HG03103 (cell line): Measurements from ENCODE around the gene ANKRA2.
"Not testable (repeated sequence)": the region's sequence is repeated elsewhere in the genome, so short reads cannot be mapped to it uniquely, and the experiment has no call there.

Experiments used
- ATAC-seq: cut with Tn5 transposase; IDR thresholded peaks from one replicate; pipeline ENCODE4 v1.9.1; 2021; ENCODE audit warnings: low read depth; ENCODE audit not compliant: unreplicated experiment

Gene ANKRA2

DNA sequence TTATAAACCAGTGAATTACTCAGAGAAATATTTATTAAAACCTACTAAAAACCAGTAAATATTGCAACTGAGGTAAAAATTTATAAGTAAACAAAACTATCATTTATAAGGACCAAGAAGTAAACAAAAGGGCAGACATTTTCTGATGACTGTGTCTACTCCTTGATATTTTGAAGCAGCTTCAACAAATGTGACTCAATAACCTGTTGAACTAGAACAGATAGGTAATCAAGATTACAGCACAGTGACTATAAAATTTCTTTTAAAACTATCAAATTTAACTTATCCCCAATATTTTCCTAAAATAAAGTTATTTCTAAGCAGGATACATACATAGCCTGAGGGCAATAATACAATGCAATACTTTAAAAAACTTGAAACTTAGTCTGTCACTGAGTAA is 12.8 kb downstream of the ANKRA2 start:
- no peak for ATAC-seq

GRCh38 chr5:73550016-73550415 is 15.4 kb downstream of the ANKRA2 start:
- ATAC-seq, result no peak

DNA sequence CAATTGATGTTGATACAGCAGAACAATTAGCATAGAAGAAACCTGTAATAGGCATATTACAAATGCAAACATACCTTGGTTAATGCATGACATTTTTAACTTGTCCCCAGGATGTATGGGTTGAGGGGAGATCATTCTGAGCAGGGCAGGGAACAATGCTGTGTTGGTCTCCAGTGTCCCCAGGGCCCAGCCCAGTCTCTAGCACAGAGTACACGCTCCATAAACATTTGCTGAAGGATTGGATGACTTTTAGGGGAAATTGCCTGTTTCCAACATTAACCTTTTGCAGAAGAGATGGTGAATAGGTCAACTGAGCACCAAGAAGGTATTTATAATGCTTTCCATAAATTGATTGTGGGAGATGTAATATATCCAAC is 20.0 kb downstream of the ANKRA2 start:
- no peak for ATAC-seq

DNA sequence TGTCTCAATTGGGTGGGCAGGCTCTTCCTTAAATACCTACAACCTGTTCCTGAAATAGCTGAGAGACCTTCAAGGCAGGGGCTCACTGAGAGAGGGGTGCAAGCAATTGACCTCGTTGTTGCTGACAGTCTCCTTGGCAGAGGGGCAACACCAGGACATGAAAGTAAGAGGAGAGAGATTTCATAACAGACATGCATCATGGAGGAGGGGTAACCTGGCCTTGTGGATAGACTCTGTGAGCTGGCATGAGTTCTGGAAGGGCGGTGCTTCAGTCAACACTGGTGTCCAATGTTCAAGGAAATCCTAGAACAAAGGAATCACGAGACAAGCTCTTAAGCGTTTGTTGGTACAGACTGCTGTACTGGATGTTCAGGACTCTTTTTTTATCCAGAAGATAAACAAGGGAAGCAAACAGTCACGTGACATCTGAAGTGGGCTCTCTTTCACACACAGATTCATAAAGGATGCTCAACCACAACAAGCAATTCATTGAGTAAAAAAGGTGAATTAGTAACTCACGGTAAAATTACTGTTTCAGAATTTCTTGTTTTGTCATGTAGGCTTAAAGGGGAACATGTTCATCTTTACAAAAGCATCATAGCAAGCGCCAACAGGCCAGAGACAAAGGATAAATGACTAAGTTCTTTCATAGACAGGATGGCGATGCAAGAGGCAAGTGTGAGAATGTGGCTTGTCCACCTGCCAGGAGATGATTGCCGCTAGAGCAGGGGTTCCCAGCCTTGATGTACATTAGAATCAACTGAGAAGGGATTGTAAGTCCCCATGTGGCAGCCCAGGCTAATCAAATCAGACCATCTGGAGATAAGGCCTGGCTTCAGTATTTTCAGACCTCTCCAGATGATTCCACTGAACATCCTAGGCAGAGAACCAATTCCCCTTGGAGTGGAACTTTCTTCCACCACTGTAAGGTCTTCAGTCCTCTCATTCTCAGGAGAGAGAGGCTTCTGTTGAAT is 20.7 kb downstream of the ANKRA2 start:
- no peak for ATAC-seq

- no peak for ATAC-seq
Measured at GRCh38 chr5:73542020-73542419, 23.4 kb downstream of the ANKRA2 start.

DNA sequence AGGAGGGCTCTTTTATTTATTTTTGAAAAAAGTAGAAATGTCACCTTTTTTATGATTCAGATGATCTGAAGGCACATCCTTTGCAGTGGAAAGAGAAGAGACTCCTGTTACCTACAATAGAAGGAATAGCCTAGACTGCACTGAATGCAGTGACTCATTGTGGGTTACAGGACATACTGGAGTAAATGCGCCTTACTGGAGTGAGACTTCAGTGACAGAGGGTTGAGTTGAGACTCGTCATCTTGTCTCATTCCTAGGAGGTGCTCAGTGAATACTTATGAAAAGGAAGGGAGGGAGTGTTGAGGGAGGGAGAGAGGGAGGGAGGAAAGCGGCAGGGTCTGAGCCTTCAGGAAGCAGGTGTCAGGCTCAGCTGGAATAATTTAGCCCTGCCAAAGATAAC is 25.2 kb downstream of the ANKRA2 start:
- no peak for ATAC-seq

- ATAC-seq, result no peak
Measured at GRCh38 chr5:73539730-73540129, 25.7 kb downstream of the ANKRA2 start.

DNA sequence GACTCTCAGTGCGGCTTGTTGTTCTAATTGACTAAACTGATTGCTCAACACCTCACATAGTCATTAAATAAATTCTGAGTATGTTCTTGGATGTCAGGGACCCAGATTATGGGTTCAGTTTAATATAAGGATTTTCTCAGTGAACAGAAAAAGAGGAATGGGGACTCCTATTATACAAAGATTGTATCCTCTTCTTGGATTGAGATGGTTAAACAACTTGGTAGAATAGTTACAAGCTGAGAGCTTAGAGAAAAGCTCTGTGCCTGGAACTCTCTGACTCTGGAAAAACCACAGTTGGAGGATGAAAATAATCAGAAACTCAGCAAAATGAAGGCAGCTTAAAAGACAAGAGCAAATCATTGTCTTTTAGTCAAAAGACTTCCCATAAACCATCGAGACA is 30.5 kb downstream of the ANKRA2 start:
- ATAC-seq, result no peak

- no peak for ATAC-seq
Measured at GRCh38 chr5:73534011-73534644, 31.3 kb downstream of the ANKRA2 start.

GRCh38 chr5:73532195-73532594 is 33.2 kb downstream of the ANKRA2 start:
- no peak for ATAC-seq

DNA sequence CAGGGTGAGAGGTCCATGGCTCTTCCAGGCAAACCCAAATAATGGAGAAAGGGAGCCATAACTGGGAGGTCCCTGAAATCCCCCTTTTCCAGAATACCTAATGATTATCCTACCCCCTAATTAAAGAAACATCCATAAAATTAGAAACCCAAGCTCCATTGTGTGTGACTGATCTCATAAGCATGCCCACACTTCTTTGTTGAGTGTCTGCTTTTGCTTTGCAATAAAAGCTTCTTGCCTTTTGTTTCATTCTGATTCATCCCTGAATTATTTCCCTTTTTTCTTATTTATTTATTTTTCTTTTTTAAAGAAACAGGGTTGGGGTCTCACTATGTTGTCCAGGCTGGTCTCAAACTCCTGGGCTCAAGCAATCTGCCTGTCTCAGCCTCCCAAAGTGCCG is 34.1 kb downstream of the ANKRA2 start:
- no peak for ATAC-seq

DNA sequence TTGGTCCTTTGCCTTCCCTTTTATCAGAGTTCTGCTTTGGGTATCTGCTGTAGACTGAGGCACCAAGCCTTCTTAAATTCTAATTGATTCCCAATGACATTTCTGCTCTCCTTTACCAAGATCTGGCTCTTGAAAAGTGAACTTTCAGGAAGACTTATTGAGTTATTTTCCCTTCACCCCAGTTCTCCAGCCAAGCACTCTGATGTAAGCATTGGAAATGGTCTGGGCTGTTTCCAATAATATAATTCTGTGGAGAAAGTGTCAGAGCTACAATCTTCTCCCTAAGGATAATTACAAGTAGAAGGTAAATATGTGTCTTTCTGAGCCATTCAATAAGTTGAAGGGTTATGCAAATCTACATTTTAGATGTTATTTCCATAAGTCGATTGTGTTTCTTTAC is 36.4 kb downstream of the ANKRA2 start:
- ATAC-seq, result no peak

- no peak for ATAC-seq
Measured at GRCh38 chr5:73528248-73528647, 37.2 kb downstream of the ANKRA2 start.

GRCh38 chr5:73525606-73526203 is 39.7 kb downstream of the ANKRA2 start:
- no peak for ATAC-seq

- ATAC-seq, result no peak
Measured at GRCh38 chr5:73523861-73524260, 41.6 kb downstream of the ANKRA2 start.

DNA sequence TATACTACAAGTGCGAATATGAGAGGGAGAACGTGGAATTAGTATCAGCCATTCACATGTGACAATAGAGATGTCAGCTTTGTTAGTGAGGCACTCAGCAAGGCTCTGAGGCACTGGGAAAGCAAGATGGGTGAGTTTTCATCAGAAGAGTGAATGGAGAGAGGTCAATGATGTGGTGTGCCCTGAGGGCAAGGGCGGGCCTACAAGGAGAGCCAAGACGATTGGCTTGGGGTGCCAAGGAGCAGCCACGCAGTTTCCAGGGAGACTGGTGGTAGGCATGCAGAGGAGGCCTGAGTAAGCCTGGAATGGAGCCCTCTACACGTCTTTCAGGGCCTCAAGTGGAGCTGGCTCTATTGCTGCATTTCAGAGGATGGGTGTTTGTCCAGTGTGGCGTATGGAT is 42.5 kb downstream of the ANKRA2 start:
- no peak for ATAC-seq

DNA sequence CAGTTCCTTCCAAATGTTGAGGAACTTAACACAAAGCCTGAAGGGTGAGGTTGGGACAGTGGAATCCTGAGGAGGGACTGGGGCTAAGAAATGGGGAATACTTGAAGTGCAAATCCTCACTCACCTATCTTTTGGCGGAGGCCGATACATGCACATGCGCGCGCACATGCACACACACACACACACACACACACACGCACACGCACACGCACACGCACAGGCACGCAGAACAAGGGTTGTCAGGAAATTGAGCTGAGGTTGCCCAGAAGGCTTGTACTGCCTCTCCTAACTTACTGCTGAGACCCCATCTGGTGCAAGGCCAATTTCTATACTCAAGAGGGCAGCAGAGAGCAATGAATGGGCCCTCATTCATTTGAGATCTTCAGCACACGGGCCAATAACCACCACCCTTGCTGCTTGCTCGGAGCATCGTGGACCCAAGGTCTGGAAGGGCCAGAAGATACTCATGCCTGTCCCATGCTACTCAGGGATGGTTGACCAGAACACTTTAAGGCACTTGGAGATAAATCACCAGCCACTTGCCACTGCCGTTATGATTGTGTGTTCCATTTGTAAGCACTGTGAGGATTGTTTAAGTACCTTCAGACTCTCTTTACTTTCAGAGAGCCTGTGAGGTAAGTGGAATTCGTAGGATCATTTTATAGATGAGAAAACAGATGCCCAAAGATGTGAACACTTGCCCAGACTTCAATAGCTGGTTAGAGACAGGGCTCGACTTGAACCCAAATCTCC is 45.7 kb downstream of the ANKRA2 start:
- ATAC-seq, result peak; percentile 95

DNA sequence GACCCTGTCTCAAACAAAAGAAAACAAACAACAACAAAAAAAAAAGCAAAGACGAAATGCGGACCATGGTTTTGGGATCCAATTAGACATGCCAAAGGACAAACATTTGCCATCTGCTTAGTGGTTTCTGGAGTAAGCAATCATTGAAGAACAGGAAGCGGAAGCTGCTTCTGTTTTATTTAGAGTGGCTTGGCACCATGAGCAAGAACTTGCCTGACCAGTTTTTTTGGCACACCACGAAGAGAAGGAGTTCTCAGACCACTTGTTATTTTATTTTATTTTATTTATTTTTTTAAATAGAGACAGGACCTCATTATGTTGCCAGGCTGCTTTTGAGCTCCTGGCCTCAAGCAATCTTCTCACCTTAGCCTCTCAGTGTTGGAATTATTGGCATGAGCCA is 50.2 kb downstream of the ANKRA2 start:
- ATAC-seq, result no peak

DNA sequence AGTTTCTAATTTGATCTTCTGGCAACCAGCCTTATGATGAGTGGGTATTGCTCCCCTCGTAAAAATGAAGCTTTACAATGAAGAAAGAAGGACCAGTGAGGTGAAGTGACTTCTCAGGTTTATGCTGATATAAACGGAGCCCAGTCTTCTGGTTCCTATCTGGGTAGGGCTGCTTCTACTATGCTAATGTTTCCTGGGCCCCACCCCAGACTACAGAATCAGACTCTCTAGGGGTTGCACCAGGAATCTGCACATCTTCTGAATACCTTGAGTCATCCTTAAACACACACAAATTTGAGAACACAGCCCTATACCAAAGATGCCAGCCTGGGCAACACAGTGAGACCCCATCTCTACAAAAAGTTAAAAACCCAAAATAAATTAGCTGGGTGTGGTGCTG is 51.0 kb downstream of the ANKRA2 start:
- no peak for ATAC-seq

DNA sequence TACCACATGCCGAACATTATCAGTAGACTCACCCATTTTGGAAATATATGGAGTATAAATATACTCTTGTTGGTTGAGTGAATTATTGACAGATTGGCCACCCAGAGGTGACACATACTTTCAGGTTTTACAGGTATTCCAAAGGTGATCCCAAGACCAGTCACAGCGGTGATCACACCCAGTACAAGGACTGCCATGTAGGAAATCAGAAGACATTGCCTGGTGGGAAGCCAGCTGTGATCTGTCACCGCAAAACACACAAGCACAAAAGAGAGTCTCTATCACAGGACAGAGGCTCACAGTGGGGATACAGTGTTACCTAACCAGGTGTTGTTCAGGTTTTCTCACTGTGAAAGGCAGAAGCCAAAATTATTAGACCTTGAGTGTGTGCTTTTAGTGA is 51.4 kb downstream of the ANKRA2 start:
- no peak for ATAC-seq

- not testable (repeated sequence) for ATAC-seq
Measured at GRCh38 chr5:73508521-73508920, 56.9 kb downstream of the ANKRA2 start.
